Measurements from ENCODE around the gene C1orf210. TPM values are rescaled to one million over a fixed set of nuclear protein-coding genes. Genes with fewer than 3 reads are reported as not detected.
A peak's percentile ranks its signal among the peaks of the same experiment; 100 is the strongest.

C1orf210 gene
- total RNA-seq (2011; cell fraction: chromatin; rRNA removed; ENCODE audit: low replicate concordance), result not detected in 2 replicates
- total RNA-seq (2011; cell fraction: nucleolus; rRNA removed), result not detected in 2 replicates
- total RNA-seq (2011; cell fraction: nucleoplasm; rRNA removed), result not detected in 2 replicates
- total RNA-seq (2014; rRNA removed) (not detected in 2 replicates), total RNA-seq (2014; rRNA removed; fragmentation: Illumina TruSeq; extraction: Trizol) (not detected in 2 replicates), total RNA-seq (2015; rRNA removed; fragmentation: Illumina TruSeq; extraction: Trizol) (not detected in 2 replicates), total RNA-seq (2021) (not detected in 2 replicates), polyA plus RNA-seq (2011; rRNA removed) (not detected in 2 replicates), polyA plus RNA-seq (2014; fragmentation: Illumina TruSeq; extraction: Trizol) (not detected in 2 replicates), polyA plus RNA-seq (2014; fragmentation: Nextera tagmentation; extraction: Ambion mirVana) (not detected), polyA plus RNA-seq (2014; rRNA removed) (0.21 TPM in 1 of 2 replicates, not detected in the other), polyA minus RNA-seq (2011; rRNA and poly(A)+ RNA removed) (not detected in 2 replicates), Bru-seq, nascent RNA (not detected), BruChase-seq, experiment 1, labeled RNA remaining after a 2-hour chase (percentile 20 among the genes with signal in this experiment), BruChase-seq, experiment 2, labeled RNA remaining after a 6-hour chase (percentile 25 among the genes with signal in this experiment)
- polyA plus RNA-seq (2011; cell fraction: cytosol; rRNA removed), result not detected in 2 replicates
- polyA plus RNA-seq (2011; cell fraction: nucleus; rRNA removed), result not detected in 2 replicates
- polyA plus RNA-seq (2012), result 0.06 TPM in 1 of 2 replicates, not detected in the other
- polyA minus RNA-seq (2011; cell fraction: cytosol; rRNA and poly(A)+ RNA removed), result not detected in 2 replicates
- polyA minus RNA-seq (2011; cell fraction: nucleus; rRNA and poly(A)+ RNA removed), result not detected in 2 replicates
- long read RNA-seq, experiment 1, result 0 reads
- long read RNA-seq, experiment 2, result 0 reads
- long read RNA-seq, experiment 3, result 0 reads

- in situ Hi-C loops (cut with MboI), result no loop called here
- H4K20me1 ChIP-seq (replicated peaks; ENCODE audit: control insufficient read depth, insufficient read depth, low read length), result peaks cover 8% of the 10 kb centered on the region
- no TSS peak for BruUV-seq (replicated peaks)
- no peak within 1 kb of the TSS for H3K4me3 ChIP-seq
- no peak within 1 kb of the TSS for H2AFZ ChIP-seq (ENCODE audit: low read depth, low read length)
- POLR2A ChIA-PET, result interaction anchor here (0.8 to 1.2 kb wide), 4 partner anchors 45 to 128 kb away, joined by 3 read pairs; partner anchors contain the start of gene CDC20
- FAIRE-seq, result no peak
- intact Hi-C loops (cut with micrococcal nuclease), result no loop called here
- ATAC-seq, result peak; percentile 84
- peaks cover 3% of the 10 kb centered on the region for H3K9me1 ChIP-seq (ENCODE audit: control insufficient read depth, insufficient read depth, low read length)
- H3K36me3 ChIP-seq (ENCODE audit: control insufficient read depth, insufficient read depth, low read length), result no peaks in the 10 kb centered on the region
- no peaks in the 10 kb centered on the region for H3K9me3 ChIP-seq (replicated peaks; ENCODE audit: control insufficient read depth, insufficient read depth, low read depth, low read length)
- no peaks in the 10 kb centered on the region for H3K79me2 ChIP-seq (ENCODE audit: control insufficient read depth, insufficient read depth, low read length)
- CTCF ChIA-PET (ENCODE audit: low intra/inter-chr PET ratio), result interaction anchor here (0.6 kb wide), 1 partner anchor 1359 kb away, joined by 3 read pairs; no protein-coding TSS in a partner anchor
- no peak within 1 kb of the TSS for H3K4me2 ChIP-seq (ENCODE audit: insufficient read depth, low read length)
- peaks cover 39 to 76% of the 10 kb centered on the region in 2 experiments for H3K27me3 ChIP-seq (ENCODE audit: control insufficient read depth in 2 of 2, insufficient read depth in 2 of 2, low read length in 2 of 2)
- TF ChIP-seq CCNT2 (IDR thresholded peaks at IDR 0.05; ENCODE audit: borderline replicate concordance, extremely low read depth, insufficient read length, low read depth, low read length) (no peak), CTCF (IDR thresholded peaks at IDR 0.05 in 2 of 3, conservative IDR thresholded peaks at IDR 0.05 in 1 of 3; ENCODE audit: insufficient read depth in 2 of 3, low read depth in 1 of 3, low read length in 3 of 3) (peak; percentile 47 to 56 (median 48); a peak in 5 of 6 replicates), RBM17 (IDR thresholded peaks at IDR 0.05; ENCODE audit: borderline replicate concordance, low read depth, low read length) (no peak), MEF2A (IDR thresholded peaks at IDR 0.05; ENCODE audit: control insufficient read depth, low read depth, low read length) (no peak), EGR1 (conservative IDR thresholded peaks at IDR 0.05) (peak; percentile 47), STAT5A (IDR thresholded peaks at IDR 0.05; ENCODE audit: borderline replicate concordance, low read length) (no peak), TRIM24 (IDR thresholded peaks at IDR 0.05) (no peak), TFAP4 (CRISPR knock-in tag; IDR thresholded peaks at IDR 0.05; ENCODE audit: borderline replicate concordance) (peak; percentile 61; the same call in 1 of the 2 replicates), TGIF2 (CRISPR knock-in tag; IDR thresholded peaks at IDR 0.05) (no peak), CBFA2T3 (IDR thresholded peaks at IDR 0.05) (peak; percentile 28), ARID2 (IDR thresholded peaks at IDR 0.05) (no peak)
- TF ChIP-seq, protein P1, sequence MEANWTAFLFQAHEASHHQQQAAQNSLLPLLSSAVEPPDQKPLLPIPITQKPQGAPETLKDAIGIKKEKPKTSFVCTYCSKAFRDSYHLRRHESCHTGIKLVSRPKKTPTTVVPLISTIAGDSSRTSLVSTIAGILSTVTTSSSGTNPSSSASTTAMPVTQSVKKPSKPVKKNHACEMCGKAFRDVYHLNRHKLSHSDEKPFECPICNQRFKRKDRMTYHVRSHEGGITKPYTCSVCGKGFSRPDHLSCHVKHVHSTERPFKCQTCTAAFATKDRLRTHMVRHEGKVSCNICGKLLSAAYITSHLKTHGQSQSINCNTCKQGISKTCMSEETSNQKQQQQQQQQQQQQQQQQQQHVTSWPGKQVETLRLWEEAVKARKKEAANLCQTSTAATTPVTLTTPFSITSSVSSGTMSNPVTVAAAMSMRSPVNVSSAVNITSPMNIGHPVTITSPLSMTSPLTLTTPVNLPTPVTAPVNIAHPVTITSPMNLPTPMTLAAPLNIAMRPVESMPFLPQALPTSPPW (CRISPR knock-in tag; IDR thresholded peaks at IDR 0.05), result peak; percentile 41; the same call in 1 of the 2 replicates
- DNase-seq (ENCODE audit: extremely low read depth in 1 of 4, low spot score in 3 of 4), result peak; percentile 56 to 88 (median 74)
- H3K9ac ChIP-seq (ENCODE audit: insufficient read depth in 1 of 2, low read depth in 2 of 2, low read length in 2 of 2), result peak within 1 kb of the TSS in 1 of 2 experiments; percentile 22; a peak in 2 of 4 replicates
- no peak within 1 kb of the TSS for H3K27ac ChIP-seq (ENCODE audit: extremely low read depth, low read depth, low read length)
- WGBS (ENCODE audit: insufficient coverage, low coverage, missing lambda C conversion rate), result 5% methylated on average over 19 of the region's 19 CpGs
- H3K4me1 ChIP-seq (replicated peaks in 1 of 2; ENCODE audit: control insufficient read depth in 2 of 2, insufficient read depth in 2 of 2, low read length in 2 of 2), result peaks cover 0 to 16% of the 10 kb centered on the region in 2 experiments; a peak in 3 of 5 replicates
Observed at GRCh38 chr1:43285269-43285990, at the start of gene C1orf210. Gene C1orf210 (minus strand): TSS chr1:43285581. CDS start chr1:43283270, 2,311 bp downstream.
